Large intestine (tissue), 12 donors: ENCODE data around the gene ZFP28. TPM values are rescaled to one million over a fixed set of nuclear protein-coding genes. Genes with fewer than 3 reads are reported as not detected.

Source experiments
- DNase-seq, 2 donors: peaks; one replicate each; pipeline versions ENCODE4 v3.0.0 to v3.0.0-alpha.2; 2013
- H3K27ac ChIP-seq: one replicate; pipeline ENCODE4 v1.5.1; 2013; ENCODE audit warnings: low read length
- H3K27me3 ChIP-seq: 2 replicates; pipeline ENCODE4 v1.6.1; 2013; ENCODE audit warnings: low read length; ENCODE audit not compliant: control insufficient read depth, insufficient read depth
- H3K36me3 ChIP-seq: 2 replicates; pipeline ENCODE4 v1.6.1; 2013; ENCODE audit warnings: low read length; ENCODE audit not compliant: control insufficient read depth, insufficient read depth
- H3K4me1 ChIP-seq: one replicate; pipeline ENCODE4 v1.6.1; 2013; ENCODE audit warnings: low read length; ENCODE audit not compliant: control insufficient read depth, insufficient read depth
- H3K4me3 ChIP-seq: one replicate; pipeline ENCODE4 v1.5.1; 2013; ENCODE audit warnings: low read length
- H3K9me3 ChIP-seq: one replicate; pipeline ENCODE4 v1.6.1; 2013; ENCODE audit warnings: mild to moderate bottlenecking, low read depth, low read length, moderate library complexity; ENCODE audit not compliant: control insufficient read depth
- WGBS: methylation state at CpG from one replicate; pipeline ENCODE4 v1.1.5; 2013; ENCODE audit warnings: low lambda C conversion rate; ENCODE audit not compliant: insufficient coverage; 5-methylcytosine and 5-hydroxymethylcytosine counted together
- long read RNA-seq, 11 donors: transcript quantifications; one replicate each; lab custom pipeline, GENCODE V29; 2026
- polyA plus RNA-seq: library from polyadenylated mRNA; unstranded; fragments of 120-200 nt; gene quantifications from one replicate; pipeline ENCODE4 v1.2.1, GENCODE V29; 2013

ZFP28 gene
- polyA plus RNA-seq: 7.9 TPM
- long read RNA-seq, donor 1, full-length matches to known transcripts: 4 of 4 reads
- long read RNA-seq, donor 1, partial matches to known transcripts: 0 of 4 reads
- long read RNA-seq, donor 1, other reads (novel, unspliced or antisense): 0 of 4 reads
- long read RNA-seq, donor 2, partial matches to known transcripts: 0 of 2 reads
- long read RNA-seq, donor 2, other reads (novel, unspliced or antisense): 0 of 2 reads
- long read RNA-seq, donor 3, full-length matches to known transcripts: 2 of 2 reads
- long read RNA-seq, donor 3, partial matches to known transcripts: 0 of 2 reads
- long read RNA-seq, donor 3, other reads (novel, unspliced or antisense): 0 of 2 reads
- long read RNA-seq, donor 4: 0 reads
- long read RNA-seq, donor 5, full-length matches to known transcripts: 1 of 1 reads
- long read RNA-seq, donor 5, partial matches to known transcripts: 0 of 1 reads
- long read RNA-seq, donor 5, other reads (novel, unspliced or antisense): 0 of 1 reads
- long read RNA-seq, donor 6, full-length matches to known transcripts: 1 of 1 reads
- long read RNA-seq, donor 6, partial matches to known transcripts: 0 of 1 reads
- long read RNA-seq, donor 6, other reads (novel, unspliced or antisense): 0 of 1 reads
- long read RNA-seq, donor 7, full-length matches to known transcripts: 3 of 3 reads
- long read RNA-seq, donor 7, partial matches to known transcripts: 0 of 3 reads
- long read RNA-seq, donor 7, other reads (novel, unspliced or antisense): 0 of 3 reads
- long read RNA-seq, donor 8: 0 reads
- long read RNA-seq, donor 9, full-length matches to known transcripts: 1 of 1 reads
- long read RNA-seq, donor 9, partial matches to known transcripts: 0 of 1 reads
- long read RNA-seq, donor 9, other reads (novel, unspliced or antisense): 0 of 1 reads
- long read RNA-seq, donor 10, partial matches to known transcripts: 0 of 1 reads
- long read RNA-seq, donor 10, other reads (novel, unspliced or antisense): 0 of 1 reads
- long read RNA-seq, donor 11, full-length matches to known transcripts: 3 of 3 reads
- long read RNA-seq, donor 11, partial matches to known transcripts: 0 of 3 reads
- long read RNA-seq, donor 11, other reads (novel, unspliced or antisense): 0 of 3 reads

- Histone ChIP-seq H3K27ac (peak within 1 kb of the TSS; percentile 94), H3K36me3 (peaks cover 13% of the 10 kb centered on the region), H3K4me1 (no peaks in the 10 kb centered on the region), H3K4me3 (peak within 1 kb of the TSS; percentile 84), H3K27me3 (no peaks in the 10 kb centered on the region), H3K9me3 (peaks cover 22% of the 10 kb centered on the region)
- no CpG with 5 or more reads among the region's 65 CpGs for WGBS
- peak; percentile 66 to 84 for DNase-seq
Observed at GRCh38 chr19:56538761-56539263, at the start of gene ZFP28. ZFP28 (plus strand) TSS chr19:56538948; CDS start chr19:56539019, 71 bp downstream.

- Histone ChIP-seq H3K27ac (no peak overlapping the region), H3K36me3 (peaks cover 3% of the 10 kb centered on the region), H3K9me3 (peaks cover 13% of the 10 kb centered on the region), H3K27me3 (no peaks in the 10 kb centered on the region), H3K4me1 (no peaks in the 10 kb centered on the region), H3K4me3 (no peak overlapping the region)
- DNase-seq: no peak
- WGBS: 40% methylated on average over 1 of the region's 3 CpGs
Observed at GRCh38 chr19:56491399-56491798, 47.3 kb upstream of the ZFP28 start.

GRCh38 chr19:56504581-56504980, 34.2 kb upstream of the ZFP28 start:
- H3K27ac ChIP-seq: no peak overlapping the region
- no peaks in the 10 kb centered on the region for H3K36me3 ChIP-seq
- H3K9me3 ChIP-seq: peaks cover 10% of the 10 kb centered on the region
- no peak for DNase-seq
- WGBS: no CpG with 5 or more reads among the region's 2 CpGs
- H3K27me3 ChIP-seq: no peaks in the 10 kb centered on the region
- H3K4me3 ChIP-seq: no peak overlapping the region
- peaks cover 2% of the 10 kb centered on the region for H3K4me1 ChIP-seq

GRCh38 chr19:56507446-56508289, 31.1 kb upstream of the ZFP28 start, which contains the start of gene ZNF471:
ZNF471 (plus strand) TSS chr19:56507855; CDS start chr19:56511572, 3,717 bp downstream.
- peak; percentile 99 for DNase-seq
- Histone ChIP-seq H3K4me3 (peak within 1 kb of the TSS; percentile 84), H3K9me3 (peaks cover 10% of the 10 kb centered on the region), H3K27me3 (no peaks in the 10 kb centered on the region), H3K36me3 (no peaks in the 10 kb centered on the region), H3K27ac (peak within 1 kb of the TSS; percentile 99), H3K4me1 (peaks cover 2% of the 10 kb centered on the region)
- 20% methylated on average over 1 of the region's 74 CpGs for WGBS

- WGBS: 0% methylated on average over 1 of the region's 17 CpGs
- Histone ChIP-seq H3K27ac (peak overlapping the region; percentile 99), H3K27me3 (no peaks in the 10 kb centered on the region), H3K4me3 (peak overlapping the region; percentile 84), H3K36me3 (no peaks in the 10 kb centered on the region), H3K9me3 (peaks cover 8% of the 10 kb centered on the region), H3K4me1 (peaks cover 2% of the 10 kb centered on the region)
- DNase-seq: no peak
Observed at GRCh38 chr19:56508290-56508778, 30.4 kb upstream of the ZFP28 start.

GRCh38 chr19:56525214-56525860, 13.4 kb upstream of the ZFP28 start:
- no peaks in the 10 kb centered on the region for H3K4me1 ChIP-seq
- peaks cover 18% of the 10 kb centered on the region for H3K9me3 ChIP-seq
- no peak for DNase-seq
- peaks cover 5% of the 10 kb centered on the region for H3K36me3 ChIP-seq
- no peak overlapping the region for H3K4me3 ChIP-seq
- no peak overlapping the region for H3K27ac ChIP-seq
- 100% methylated on average over 1 of the region's 4 CpGs for WGBS
- H3K27me3 ChIP-seq: no peaks in the 10 kb centered on the region

GRCh38 chr19:56537442-56537841, 1.3 kb upstream of the ZFP28 start:
- Histone ChIP-seq H3K4me1 (no peaks in the 10 kb centered on the region), H3K36me3 (peaks cover 13% of the 10 kb centered on the region), H3K27me3 (no peaks in the 10 kb centered on the region), H3K4me3 (no peak overlapping the region), H3K27ac (no peak overlapping the region), H3K9me3 (peaks cover 22% of the 10 kb centered on the region)
- no peak for DNase-seq
- WGBS: no CpG with 5 or more reads among the region's 3 CpGs

GRCh38 chr19:56538254-56538760, 441 bp upstream of the ZFP28 start:
- DNase-seq: peak; percentile 90 to 97
- Histone ChIP-seq H3K4me3 (peak overlapping the region; percentile 84), H3K36me3 (peaks cover 13% of the 10 kb centered on the region), H3K27me3 (no peaks in the 10 kb centered on the region), H3K4me1 (no peaks in the 10 kb centered on the region), H3K27ac (peak overlapping the region; percentile 94), H3K9me3 (peaks cover 22% of the 10 kb centered on the region)
- WGBS: no CpG with 5 or more reads among the region's 46 CpGs

- peaks cover 19% of the 10 kb centered on the region for H3K36me3 ChIP-seq
- H3K4me1 ChIP-seq: no peaks in the 10 kb centered on the region
- no peak overlapping the region for H3K4me3 ChIP-seq
- no peak overlapping the region for H3K27ac ChIP-seq
- no CpG with 5 or more reads among the region's 2 CpGs for WGBS
- peaks cover 15% of the 10 kb centered on the region for H3K9me3 ChIP-seq
- no peak for DNase-seq
- no peaks in the 10 kb centered on the region for H3K27me3 ChIP-seq
Observed at GRCh38 chr19:56543776-56544175, 5.0 kb downstream of the ZFP28 start.
